Lower lobe of right lung (tissue), 2 donors: Measurements from ENCODE around the gene PPIE. TPM values are rescaled to one million over a fixed set of nuclear protein-coding genes. Genes with fewer than 3 reads are reported as not detected.

Source experiments
- ATAC-seq, 2 donors: fragments of 200-7000 bp; cut with Tn5 transposase; one replicate each; pipeline ENCODE4 v1.9.1; 2020 to 2022; ENCODE audit warnings: mild to moderate bottlenecking in 2 of 2, moderate library complexity in 2 of 2
- DNase-seq: peaks from one replicate; pipeline ENCODE4 v3.0.0-alpha.2; 2020
- H3K27ac ChIP-seq: fragments of 200-600 bp; one replicate; pipeline ENCODE4 v1.8.0; 2022
- H3K27me3 ChIP-seq: fragments of 200-600 bp; one replicate; pipeline ENCODE4 v1.8.0; 2022; ENCODE audit warnings: low read depth
- H3K36me3 ChIP-seq: fragments of 200-600 bp; one replicate; pipeline ENCODE4 v1.8.0; 2022; ENCODE audit warnings: mild to moderate bottlenecking
- H3K4me1 ChIP-seq: fragments of 200-600 bp; one replicate; pipeline ENCODE4 v1.8.0; 2022
- H3K4me3 ChIP-seq: fragments of 200-600 bp; one replicate; pipeline ENCODE4 v1.8.0; 2022; ENCODE audit warnings: mild to moderate bottlenecking
- H3K9me3 ChIP-seq: fragments of 200-600 bp; one replicate; pipeline ENCODE4 v1.8.0; 2022
- CTCF ChIP-seq: fragments of 200-600 bp; IDR thresholded peaks from one replicate; pipeline ENCODE4 v1.8.0; 2022; ENCODE audit warnings: antibody characterized with exemption, mild to moderate bottlenecking
- intact Hi-C: fragments of 100-400 bp; cut with DNase I; formaldehyde crosslinking; loops from one replicate; pipeline ENCODE4 v1.11.0; 2022
- total RNA-seq: library from RNA; stranded (reverse); fragmentation: NEBNext Ultra II Directional; extraction: Animal tissue kit (Norgen Biotek cat#: 25700); gene quantifications from one replicate; pipeline ENCODE4 v1.2.1, GENCODE V29; 2021
- donor health status: DM: no; HTN: yes; CAD: no; lungs with severe emphysema.

The PPIE gene
- total RNA-seq, 1 donor from 2014 or later: 34.6 TPM

- peak; percentile 78 for TF ChIP-seq CTCF
- ATAC-seq (peak; percentile 95), DNase-seq (peak; percentile 78)
- no peaks in the 10 kb centered on the region for H3K36me3 ChIP-seq
- H3K4me3 ChIP-seq: peak overlapping the region; percentile 11
- H3K9me3 ChIP-seq: no peaks in the 10 kb centered on the region
- intact Hi-C loops: no loop called here
- H3K27ac ChIP-seq: peak overlapping the region; percentile 49
- H3K27me3 ChIP-seq: no peaks in the 10 kb centered on the region
- peaks cover 6% of the 10 kb centered on the region for H3K4me1 ChIP-seq
These were observed 61.2 kb downstream of the PPIE start for GRCh38 chr1:39799770-39800470.

- ATAC-seq: no peak
These were observed 61.8 kb downstream of the PPIE start for GRCh38 chr1:39800471-39800835.

GRCh38 chr1:39802496-39803260, 64.0 kb downstream of the PPIE start:
- no peak for ATAC-seq

More at GRCh38 chr1:39800471-39800835, 61.8 kb downstream of the PPIE start:
- no peak for DNase-seq
- no peaks in the 10 kb centered on the region for H3K9me3 ChIP-seq
- peaks cover 6% of the 10 kb centered on the region for H3K4me1 ChIP-seq
- intact Hi-C loops: no loop called here
- no peaks in the 10 kb centered on the region for H3K36me3 ChIP-seq
- TF ChIP-seq CTCF: no peak
- H3K27me3 ChIP-seq: no peaks in the 10 kb centered on the region
- no peak overlapping the region for H3K27ac ChIP-seq
- no peak overlapping the region for H3K4me3 ChIP-seq

GRCh38 chr1:39805385-39805784, 66.7 kb downstream of the PPIE start:
- no peak overlapping the region for H3K4me3 ChIP-seq
- no peaks in the 10 kb centered on the region for H3K27me3 ChIP-seq
- DNase-seq (no peak), ATAC-seq (no peak)
- H3K27ac ChIP-seq: no peak overlapping the region
- TF ChIP-seq CTCF: no peak
- H3K36me3 ChIP-seq: no peaks in the 10 kb centered on the region
- H3K4me1 ChIP-seq: no peaks in the 10 kb centered on the region
- no peaks in the 10 kb centered on the region for H3K9me3 ChIP-seq
- intact Hi-C loops: no loop called here

More at GRCh38 chr1:39802496-39803260, 64.0 kb downstream of the PPIE start:
- no peak overlapping the region for H3K4me3 ChIP-seq
- no peak for TF ChIP-seq CTCF
- intact Hi-C loops: no loop called here
- peak; percentile 29 for DNase-seq
- peaks cover 6% of the 10 kb centered on the region for H3K4me1 ChIP-seq
- H3K27ac ChIP-seq: no peak overlapping the region
- H3K9me3 ChIP-seq: no peaks in the 10 kb centered on the region
- H3K36me3 ChIP-seq: no peaks in the 10 kb centered on the region
- H3K27me3 ChIP-seq: no peaks in the 10 kb centered on the region

- DNase-seq (no peak), ATAC-seq (no peak)
- no peaks in the 10 kb centered on the region for H3K4me1 ChIP-seq
- no peak overlapping the region for H3K4me3 ChIP-seq
- no peaks in the 10 kb centered on the region for H3K36me3 ChIP-seq
- H3K27me3 ChIP-seq: peaks cover 3% of the 10 kb centered on the region
- H3K9me3 ChIP-seq: no peaks in the 10 kb centered on the region
- intact Hi-C loops: no loop called here
- TF ChIP-seq CTCF: no peak
- H3K27ac ChIP-seq: no peak overlapping the region
These were observed 70.3 kb downstream of the PPIE start for GRCh38 chr1:39808784-39809517.
